SK-N-SH (cell line): Measurements from ENCODE around the gene MROH7. TPM values are rescaled to one million over a fixed set of nuclear protein-coding genes. Genes with fewer than 3 reads are reported as not detected.

Source experiments
- CTCF ChIA-PET: fragments of 300-600, 350-600 bp; formaldehyde crosslinking; extraction: SDS; loops from one replicate; lab custom pipeline; 2021; lab: Yijun Ruan, JAX
- POLR2A ChIA-PET: fragments of 350-600 bp; sonication (Branson Sonifier 250); formaldehyde crosslinking; extraction: SDS; loops from one replicate; lab custom pipeline; 2020; ENCODE audit warnings: antibody characterized with exemption, inconsistent platforms; lab: Yijun Ruan, JAX
- DNase-seq: peaks from one replicate; pipeline ENCODE4 v3.0.0; 2012
- H2AFZ ChIP-seq: fragments of 200-600 bp; sonication (generic); 2 replicates; pipeline ENCODE4 v1.8.1; 2016; ENCODE audit warnings: antibody characterized with exemption, mild to moderate bottlenecking, low read depth
- H3F3A ChIP-seq: fragments of 200-600 bp; sonication (generic); replicated peaks from 2 replicates; pipeline ENCODE3; 2016; ENCODE audit warnings: antibody characterized with exemption, mild to moderate bottlenecking; ENCODE audit not compliant: insufficient read depth
- H3K27ac ChIP-seq, 2 experiments: fragments of 200-500 bp in 1 of 2; fragments of 200-600 bp in 1 of 2; sonication (Bioruptor generic) in 1 of 2; sonication (generic), shearing (Covaris generic) in 1 of 2; 2 replicates each; pipeline versions ENCODE4 v1.5.1 to v1.6.1; 2014 to 2016; ENCODE audit warnings: low read depth in 2 of 2, inconsistent platforms in 1 of 2, low read length in 1 of 2, mild to moderate bottlenecking in 1 of 2, mixed read lengths in 1 of 2
- H3K27me3 ChIP-seq: fragments of 200-600 bp; sonication (generic), shearing (Covaris generic); 2 replicates; pipeline ENCODE4 v1.6.1; 2016; ENCODE audit warnings: mixed run types; ENCODE audit not compliant: insufficient read depth
- H3K36me3 ChIP-seq, 2 experiments: fragments of 200-500 bp in 1 of 2; fragments of 200-600 bp in 1 of 2; sonication (Bioruptor generic) in 1 of 2; sonication (generic) in 1 of 2; replicated peaks in 1 of 2; 2 replicates each; pipeline versions ENCODE3 to v1.5.1; 2014 to 2016; ENCODE audit warnings: low read length in 1 of 2, mild to moderate bottlenecking in 1 of 2; ENCODE audit not compliant: insufficient read depth in 2 of 2, control insufficient read depth in 1 of 2
- H3K4me1 ChIP-seq, 2 experiments: fragments of 200-500 bp in 1 of 2; fragments of 200-600 bp in 1 of 2; sonication (Bioruptor generic) in 1 of 2; sonication (generic), shearing (Covaris generic) in 1 of 2; 2 replicates each; pipeline versions ENCODE4 v1.5.1 to v1.6.1; 2014 to 2016; ENCODE audit warnings: low read depth in 1 of 2, low read length in 1 of 2, mixed run types in 1 of 2; ENCODE audit not compliant: insufficient read depth in 2 of 2, control insufficient read depth in 1 of 2
- H3K4me2 ChIP-seq: fragments of 200-600 bp; sonication (generic), shearing (Covaris generic); 2 replicates; pipeline ENCODE4 v1.6.1; 2017; ENCODE audit warnings: mixed run types
- H3K4me3 ChIP-seq, 2 experiments: fragments of 200-500 bp in 1 of 2; fragments of 200-600 bp in 1 of 2; sonication (Bioruptor generic) in 1 of 2; sonication (generic), shearing (Covaris generic) in 1 of 2; 2 replicates each; pipeline versions ENCODE4 v1.5.1 to v1.8.1; 2014 to 2016; ENCODE audit warnings: low read depth in 2 of 2, inconsistent platforms in 1 of 2, low read length in 1 of 2, mild to moderate bottlenecking in 1 of 2, mixed read lengths in 1 of 2, moderate library complexity in 1 of 2
- H3K79me2 ChIP-seq: fragments of 200-600 bp; sonication (generic); 2 replicates; pipeline ENCODE4 v1.8.1; 2017; ENCODE audit warnings: mild to moderate bottlenecking; ENCODE audit not compliant: insufficient read depth
- H3K9ac ChIP-seq: fragments of 200-600 bp; sonication (generic); 2 replicates; pipeline ENCODE4 v1.6.1; 2017; ENCODE audit warnings: mixed run types
- H3K9me2 ChIP-seq: fragments of 200-600 bp; sonication (generic); 2 replicates; pipeline ENCODE4 v1.6.1; 2017; ENCODE audit warnings: mixed run types
- H3K9me3 ChIP-seq: fragments of 200-600 bp; sonication (generic); 2 replicates; pipeline ENCODE4 v1.6.1; 2017; ENCODE audit warnings: mixed run types, mild to moderate bottlenecking, moderate library complexity
- H4K20me1 ChIP-seq: fragments of 200-600 bp; sonication (generic); 2 replicates; pipeline ENCODE4 v1.6.1; 2017; ENCODE audit warnings: mild to moderate bottlenecking, mixed run types; ENCODE audit not compliant: insufficient read depth
- CHD2 ChIP-seq: fragments of 150-350 bp; IDR thresholded peaks from 2 replicates; pipeline ENCODE4 v1.6.1; 2018; ENCODE audit warnings: low read length; ENCODE audit not compliant: partially characterized antibody
- EP300 ChIP-seq, 2 experiments: IDR thresholded peaks; 2 replicates each; pipeline versions ENCODE4 v1.4.0 to v1.6.1; 2012; ENCODE audit warnings: borderline replicate concordance in 1 of 2, low read depth in 1 of 2, low read length in 1 of 2
- FOSL2 ChIP-seq: IDR thresholded peaks from 2 replicates; pipeline ENCODE4 v1.4.0; 2012; ENCODE audit warnings: low read depth, mild to moderate bottlenecking, moderate library complexity, borderline replicate concordance
- GABPA ChIP-seq: IDR thresholded peaks from 2 replicates; pipeline ENCODE4 v1.4.0; 2012; ENCODE audit warnings: low read depth, mild to moderate bottlenecking
- NFIC ChIP-seq: IDR thresholded peaks from 2 replicates; pipeline ENCODE4 v1.4.0; 2012; ENCODE audit warnings: borderline replicate concordance
- POLR2AphosphoS5 ChIP-seq: IDR thresholded peaks from 2 replicates; pipeline ENCODE4 v1.6.1; 2012; ENCODE audit warnings: low read depth, low read length
- RCOR1 ChIP-seq: fragments of 150-350 bp; IDR thresholded peaks from 2 replicates; pipeline ENCODE4 v1.6.1; 2017; ENCODE audit warnings: antibody characterized with exemption, low read length
- RFX5 ChIP-seq: IDR thresholded peaks from 2 replicates; pipeline ENCODE4 v1.6.1; 2012; ENCODE audit warnings: mild to moderate bottlenecking, improper control_type of control experiment, low read length
- RXRA ChIP-seq: IDR thresholded peaks from 2 replicates; pipeline ENCODE4 v1.4.0; 2012; ENCODE audit warnings: low read depth, mild to moderate bottlenecking, borderline replicate concordance
- SIN3A ChIP-seq: IDR thresholded peaks from 2 replicates; pipeline ENCODE4 v1.6.1; 2012; ENCODE audit warnings: low read depth, mild to moderate bottlenecking, low read length, moderate library complexity, borderline replicate concordance
- SMC3 ChIP-seq: IDR thresholded peaks from 2 replicates; pipeline ENCODE4 v1.6.1; 2012; ENCODE audit warnings: low read depth, low read length, improper control_type of control experiment
- TAF1 ChIP-seq: IDR thresholded peaks from 2 replicates; pipeline ENCODE4 v1.6.1; 2012; ENCODE audit warnings: low read depth, mild to moderate bottlenecking, low read length, moderate library complexity, borderline replicate concordance
- TCF12 ChIP-seq: IDR thresholded peaks from 2 replicates; pipeline ENCODE4 v1.4.0; 2012
- TEAD4 ChIP-seq: IDR thresholded peaks from 2 replicates; pipeline ENCODE4 v1.4.0; 2012; ENCODE audit warnings: mild to moderate bottlenecking, borderline replicate concordance; ENCODE audit not compliant: insufficient read depth
- whole genome bisulfite sequencing: methylation state at CpG from one replicate; pipeline ENCODE4 v1.1.6; 2017; ENCODE audit warnings: low lambda C conversion rate; 5-methylcytosine and 5-hydroxymethylcytosine counted together
- polyA plus RNA-seq, 3 experiments: library from polyadenylated mRNA; depleted of rRNA; stranded (reverse); fragments of >200 nt; gene quantifications; 2 replicates each; pipeline ENCODE4 v1.2.3, GENCODE V29; 2012
- TF ChIP-seq, protein P1 (sequence below): IDR thresholded peaks from 2 replicates; pipeline ENCODE4 v1.4.0; 2012; ENCODE audit warnings: low read depth
- TF ChIP-seq, protein P2 (sequence below): fragments of 200-600 bp; sonication (generic); IDR thresholded peaks from 2 replicates; pipeline ENCODE4 v1.6.1; 2017; ENCODE audit warnings: antibody characterized with exemption, mild to moderate bottlenecking, moderate library complexity
- TF ChIP-seq, protein P3 (sequence below): IDR thresholded peaks from 2 replicates; pipeline ENCODE4 v1.4.0; 2012; ENCODE audit warnings: low read depth, borderline replicate concordance
- TF ChIP-seq, protein P4 (sequence below): IDR thresholded peaks from 2 replicates; pipeline ENCODE4 v1.6.1; 2012; ENCODE audit warnings: mild to moderate bottlenecking, low read depth, low read length, moderate library complexity
- TF ChIP-seq, protein P5 (sequence below): IDR thresholded peaks from 2 replicates; pipeline ENCODE4 v1.4.0; 2012; ENCODE audit warnings: low read depth, borderline replicate concordance

Gene MROH7
- polyA plus RNA-seq, 1 of the 3 experiments (the other 2 are of a cell fraction): 0.51 TPM

DNA sequence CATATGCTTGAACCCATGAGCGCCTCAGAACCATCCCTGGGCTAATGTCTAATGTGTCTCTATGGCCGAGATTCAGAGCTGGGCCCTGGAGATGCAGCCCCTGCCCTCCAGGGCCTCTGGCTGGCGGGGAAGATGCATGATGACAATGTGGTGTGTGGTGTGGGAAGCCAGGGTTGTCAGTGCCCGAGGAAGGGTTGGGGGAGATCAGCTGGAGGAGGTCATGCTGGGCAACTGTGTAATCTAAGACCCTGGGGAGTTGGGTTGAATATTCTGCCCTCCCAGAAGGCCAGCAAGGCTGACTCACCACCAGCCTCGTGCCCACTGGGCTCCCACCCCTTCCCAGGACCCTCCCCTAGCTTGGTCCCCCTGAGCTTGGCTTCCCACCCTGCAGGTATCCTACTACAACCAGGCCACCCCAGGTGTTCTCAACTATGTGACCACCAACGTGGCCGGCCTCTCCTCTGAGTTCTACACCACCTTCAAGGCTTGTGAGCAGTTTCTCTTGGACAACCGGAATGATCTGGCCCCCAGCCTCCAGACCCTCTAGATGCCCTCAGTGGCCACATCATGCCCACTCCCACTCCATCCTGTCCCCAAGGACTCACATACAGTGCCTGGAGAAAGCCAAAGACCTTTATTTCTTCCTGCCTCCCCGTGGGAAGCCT is 32.9 kb upstream of the MROH7 start (continued):
- TF ChIP-seq RCOR1 (no peak), TEAD4 (no peak), POLR2AphosphoS5 (no peak), EP300 (IDR thresholded peaks at IDR 0.05; ENCODE audit: borderline replicate concordance in 1 of 2, low read depth in 1 of 2, low read length in 1 of 2) (no peak)

DNA sequence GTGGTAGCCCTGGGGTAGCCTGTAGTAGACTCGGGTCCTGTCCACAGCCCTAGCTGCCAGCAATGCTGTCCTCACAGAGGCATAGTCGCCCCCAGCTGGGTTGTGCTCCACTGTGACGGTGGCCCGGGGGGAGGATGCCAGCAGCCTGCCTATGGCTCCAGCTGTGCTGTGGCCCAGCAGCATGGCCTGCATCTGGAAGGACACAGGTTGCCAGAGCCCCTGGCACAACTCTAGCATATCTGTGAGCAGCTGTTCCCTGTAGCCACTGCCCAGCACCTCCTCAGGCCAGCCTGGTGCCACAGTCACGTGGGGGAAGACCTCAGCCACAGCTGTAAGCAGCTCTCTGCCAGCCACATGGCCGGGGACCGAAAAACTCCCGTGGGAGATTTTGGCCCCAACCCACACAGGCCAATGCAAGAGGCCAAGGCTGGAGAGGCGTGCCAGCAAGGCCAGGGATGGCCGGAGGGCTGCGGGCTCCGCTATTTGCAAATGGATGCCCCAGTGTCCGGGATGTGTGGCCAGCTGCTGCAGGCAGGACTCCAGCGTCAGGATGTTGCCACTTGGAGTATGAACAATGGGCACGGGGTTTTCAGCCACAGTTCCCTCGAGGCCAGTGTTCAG is 32.2 kb upstream of the MROH7 start:
- no peak for DNase-seq
- POLR2A ChIA-PET: interaction anchor here (0.9 kb wide), 1 partner anchor 28 kb away, joined by 3 read pairs; no protein-coding TSS in a partner anchor
- Histone ChIP-seq H3K4me2 (no peak overlapping the region), H3K79me2 (no peaks in the 10 kb centered on the region), H3K9me2 (no peaks in the 10 kb centered on the region), H3K27me3 (no peaks in the 10 kb centered on the region), H3F3A (no peaks in the 10 kb centered on the region), H3K9ac (no peak overlapping the region), H3K4me3 (no peak overlapping the region), H4K20me1 (no peaks in the 10 kb centered on the region), H3K9me3 (no peaks in the 10 kb centered on the region), H2AFZ (no peak overlapping the region), H3K4me1 (peaks cover 0 to 18% of the 10 kb centered on the region in 2 experiments; a peak in 1 of 4 replicates), H3K36me3 (peaks cover 0 to 15% of the 10 kb centered on the region in 2 experiments), H3K27ac (no peak overlapping the region)
- 28% methylated on average over 3 of the region's 16 CpGs for WGBS
- TF ChIP-seq, protein P1, sequence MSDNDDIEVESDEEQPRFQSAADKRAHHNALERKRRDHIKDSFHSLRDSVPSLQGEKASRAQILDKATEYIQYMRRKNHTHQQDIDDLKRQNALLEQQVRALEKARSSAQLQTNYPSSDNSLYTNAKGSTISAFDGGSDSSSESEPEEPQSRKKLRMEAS: no peak
- TF ChIP-seq, protein P2, sequence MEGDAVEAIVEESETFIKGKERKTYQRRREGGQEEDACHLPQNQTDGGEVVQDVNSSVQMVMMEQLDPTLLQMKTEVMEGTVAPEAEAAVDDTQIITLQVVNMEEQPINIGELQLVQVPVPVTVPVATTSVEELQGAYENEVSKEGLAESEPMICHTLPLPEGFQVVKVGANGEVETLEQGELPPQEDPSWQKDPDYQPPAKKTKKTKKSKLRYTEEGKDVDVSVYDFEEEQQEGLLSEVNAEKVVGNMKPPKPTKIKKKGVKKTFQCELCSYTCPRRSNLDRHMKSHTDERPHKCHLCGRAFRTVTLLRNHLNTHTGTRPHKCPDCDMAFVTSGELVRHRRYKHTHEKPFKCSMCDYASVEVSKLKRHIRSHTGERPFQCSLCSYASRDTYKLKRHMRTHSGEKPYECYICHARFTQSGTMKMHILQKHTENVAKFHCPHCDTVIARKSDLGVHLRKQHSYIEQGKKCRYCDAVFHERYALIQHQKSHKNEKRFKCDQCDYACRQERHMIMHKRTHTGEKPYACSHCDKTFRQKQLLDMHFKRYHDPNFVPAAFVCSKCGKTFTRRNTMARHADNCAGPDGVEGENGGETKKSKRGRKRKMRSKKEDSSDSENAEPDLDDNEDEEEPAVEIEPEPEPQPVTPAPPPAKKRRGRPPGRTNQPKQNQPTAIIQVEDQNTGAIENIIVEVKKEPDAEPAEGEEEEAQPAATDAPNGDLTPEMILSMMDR: no peak
- TF ChIP-seq, protein P3, sequence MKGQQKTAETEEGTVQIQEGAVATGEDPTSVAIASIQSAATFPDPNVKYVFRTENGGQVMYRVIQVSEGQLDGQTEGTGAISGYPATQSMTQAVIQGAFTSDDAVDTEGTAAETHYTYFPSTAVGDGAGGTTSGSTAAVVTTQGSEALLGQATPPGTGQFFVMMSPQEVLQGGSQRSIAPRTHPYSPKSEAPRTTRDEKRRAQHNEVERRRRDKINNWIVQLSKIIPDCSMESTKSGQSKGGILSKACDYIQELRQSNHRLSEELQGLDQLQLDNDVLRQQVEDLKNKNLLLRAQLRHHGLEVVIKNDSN: no peak
- TF ChIP-seq FOSL2 (no peak), SIN3A (no peak), RXRA (no peak), NFIC (no peak), GABPA (no peak), TAF1 (no peak), CHD2 (no peak), TCF12 (no peak), SMC3 (no peak), EP300 (IDR thresholded peaks at IDR 0.05; ENCODE audit: borderline replicate concordance in 1 of 2, low read depth in 1 of 2, low read length in 1 of 2) (no peak), RFX5 (no peak), RCOR1 (no peak)
- TF ChIP-seq, protein P4, sequence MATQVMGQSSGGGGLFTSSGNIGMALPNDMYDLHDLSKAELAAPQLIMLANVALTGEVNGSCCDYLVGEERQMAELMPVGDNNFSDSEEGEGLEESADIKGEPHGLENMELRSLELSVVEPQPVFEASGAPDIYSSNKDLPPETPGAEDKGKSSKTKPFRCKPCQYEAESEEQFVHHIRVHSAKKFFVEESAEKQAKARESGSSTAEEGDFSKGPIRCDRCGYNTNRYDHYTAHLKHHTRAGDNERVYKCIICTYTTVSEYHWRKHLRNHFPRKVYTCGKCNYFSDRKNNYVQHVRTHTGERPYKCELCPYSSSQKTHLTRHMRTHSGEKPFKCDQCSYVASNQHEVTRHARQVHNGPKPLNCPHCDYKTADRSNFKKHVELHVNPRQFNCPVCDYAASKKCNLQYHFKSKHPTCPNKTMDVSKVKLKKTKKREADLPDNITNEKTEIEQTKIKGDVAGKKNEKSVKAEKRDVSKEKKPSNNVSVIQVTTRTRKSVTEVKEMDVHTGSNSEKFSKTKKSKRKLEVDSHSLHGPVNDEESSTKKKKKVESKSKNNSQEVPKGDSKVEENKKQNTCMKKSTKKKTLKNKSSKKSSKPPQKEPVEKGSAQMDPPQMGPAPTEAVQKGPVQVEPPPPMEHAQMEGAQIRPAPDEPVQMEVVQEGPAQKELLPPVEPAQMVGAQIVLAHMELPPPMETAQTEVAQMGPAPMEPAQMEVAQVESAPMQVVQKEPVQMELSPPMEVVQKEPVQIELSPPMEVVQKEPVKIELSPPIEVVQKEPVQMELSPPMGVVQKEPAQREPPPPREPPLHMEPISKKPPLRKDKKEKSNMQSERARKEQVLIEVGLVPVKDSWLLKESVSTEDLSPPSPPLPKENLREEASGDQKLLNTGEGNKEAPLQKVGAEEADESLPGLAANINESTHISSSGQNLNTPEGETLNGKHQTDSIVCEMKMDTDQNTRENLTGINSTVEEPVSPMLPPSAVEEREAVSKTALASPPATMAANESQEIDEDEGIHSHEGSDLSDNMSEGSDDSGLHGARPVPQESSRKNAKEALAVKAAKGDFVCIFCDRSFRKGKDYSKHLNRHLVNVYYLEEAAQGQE: no peak
- TF ChIP-seq, protein P5, sequence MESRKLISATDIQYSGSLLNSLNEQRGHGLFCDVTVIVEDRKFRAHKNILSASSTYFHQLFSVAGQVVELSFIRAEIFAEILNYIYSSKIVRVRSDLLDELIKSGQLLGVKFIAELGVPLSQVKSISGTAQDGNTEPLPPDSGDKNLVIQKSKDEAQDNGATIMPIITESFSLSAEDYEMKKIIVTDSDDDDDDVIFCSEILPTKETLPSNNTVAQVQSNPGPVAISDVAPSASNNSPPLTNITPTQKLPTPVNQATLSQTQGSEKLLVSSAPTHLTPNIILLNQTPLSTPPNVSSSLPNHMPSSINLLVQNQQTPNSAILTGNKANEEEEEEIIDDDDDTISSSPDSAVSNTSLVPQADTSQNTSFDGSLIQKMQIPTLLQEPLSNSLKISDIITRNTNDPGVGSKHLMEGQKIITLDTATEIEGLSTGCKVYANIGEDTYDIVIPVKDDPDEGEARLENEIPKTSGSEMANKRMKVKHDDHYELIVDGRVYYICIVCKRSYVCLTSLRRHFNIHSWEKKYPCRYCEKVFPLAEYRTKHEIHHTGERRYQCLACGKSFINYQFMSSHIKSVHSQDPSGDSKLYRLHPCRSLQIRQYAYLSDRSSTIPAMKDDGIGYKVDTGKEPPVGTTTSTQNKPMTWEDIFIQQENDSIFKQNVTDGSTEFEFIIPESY: no peak
- CTCF ChIA-PET: interaction anchor here (1.0 kb wide), 1 partner anchor 61 kb away, joined by 4 read pairs; the partner anchor contains the start of gene ACOT11
